Measurements from ENCODE around the gene SRRM2.

Gene SRRM2

GRCh38 chr16:2752035-2752849 is at the start of gene SRRM2:
Gene SRRM2 (plus strand): TSS chr16:2752638. CDS start chr16:2756365, 3,727 bp downstream.
- peak; percentile 89 to 91 for ATAC-seq

DNA sequence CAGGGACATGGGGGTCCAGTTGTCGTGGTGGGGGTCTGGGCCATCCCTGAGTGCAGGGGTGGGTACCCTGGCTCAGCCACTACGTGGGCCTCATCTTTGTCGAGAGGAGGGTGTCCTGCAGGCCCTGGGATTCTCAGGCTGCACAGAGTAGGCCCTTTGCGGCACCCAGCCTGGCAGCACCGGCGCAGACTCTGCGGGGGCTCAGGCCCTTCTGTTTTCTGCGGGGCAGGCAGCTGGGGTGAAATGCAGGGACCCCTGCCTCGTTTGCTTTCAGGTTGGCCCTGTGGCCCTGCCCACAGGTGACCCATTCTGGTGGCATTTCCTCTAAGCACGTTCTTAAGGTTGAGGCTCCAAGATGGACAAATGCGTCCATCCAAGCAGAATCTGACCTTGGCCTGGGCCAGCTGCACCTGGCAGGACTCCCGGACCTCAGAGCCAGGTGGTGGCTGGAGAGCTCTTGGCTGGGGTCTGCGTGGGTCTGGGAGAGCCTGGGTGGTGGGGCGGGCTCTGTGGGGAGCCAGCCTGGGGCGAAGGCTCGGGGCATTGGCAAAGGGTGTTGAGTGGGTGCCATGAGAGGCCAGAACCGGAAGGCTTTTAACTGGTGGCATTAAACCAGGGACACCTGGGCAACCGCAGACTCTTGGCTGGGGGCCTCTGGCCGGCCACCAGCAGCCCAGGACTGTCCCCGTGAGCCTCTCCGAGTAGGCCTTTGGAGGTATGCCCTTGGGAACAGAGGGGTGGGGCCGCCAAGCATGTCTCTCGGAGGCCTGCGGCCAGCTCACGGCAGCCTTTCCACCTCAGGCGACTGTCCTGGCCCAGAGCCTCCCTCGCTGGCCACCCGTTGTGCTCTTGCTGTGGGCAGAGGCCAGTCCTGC is 49.3 kb upstream of the SRRM2 start:
- no peak for ATAC-seq

- ATAC-seq = no peak
Observed at GRCh38 chr16:2704166-2704982, 48.1 kb upstream of the SRRM2 start.

GRCh38 chr16:2704983-2705275 is 47.5 kb upstream of the SRRM2 start:
- no peak for ATAC-seq

DNA sequence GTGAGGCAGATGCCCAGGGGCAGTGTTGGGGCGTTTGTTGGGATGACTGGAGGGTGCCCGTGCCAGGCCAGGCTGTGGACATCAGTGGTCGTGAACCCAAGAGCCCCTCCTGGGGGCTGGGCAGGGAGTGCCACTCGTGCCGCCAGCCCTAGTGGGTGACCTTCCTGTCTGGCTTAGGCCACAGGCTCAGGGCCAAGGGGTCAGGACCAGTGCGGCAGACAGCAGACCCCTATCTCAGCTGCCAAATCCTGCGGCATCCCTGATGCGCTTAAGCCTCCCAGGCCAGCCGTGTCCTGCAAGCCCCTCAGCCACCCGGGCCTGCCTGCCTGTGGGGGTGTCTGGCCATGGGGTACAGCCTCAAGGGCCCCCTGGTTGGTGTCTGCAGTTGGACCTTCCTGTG is 47.1 kb upstream of the SRRM2 start:
- ATAC-seq = no peak

GRCh38 chr16:2706085-2706484 is 46.4 kb upstream of the SRRM2 start:
- no peak for ATAC-seq

- no peak for ATAC-seq
Observed at GRCh38 chr16:2706611-2707311, 45.7 kb upstream of the SRRM2 start.

DNA sequence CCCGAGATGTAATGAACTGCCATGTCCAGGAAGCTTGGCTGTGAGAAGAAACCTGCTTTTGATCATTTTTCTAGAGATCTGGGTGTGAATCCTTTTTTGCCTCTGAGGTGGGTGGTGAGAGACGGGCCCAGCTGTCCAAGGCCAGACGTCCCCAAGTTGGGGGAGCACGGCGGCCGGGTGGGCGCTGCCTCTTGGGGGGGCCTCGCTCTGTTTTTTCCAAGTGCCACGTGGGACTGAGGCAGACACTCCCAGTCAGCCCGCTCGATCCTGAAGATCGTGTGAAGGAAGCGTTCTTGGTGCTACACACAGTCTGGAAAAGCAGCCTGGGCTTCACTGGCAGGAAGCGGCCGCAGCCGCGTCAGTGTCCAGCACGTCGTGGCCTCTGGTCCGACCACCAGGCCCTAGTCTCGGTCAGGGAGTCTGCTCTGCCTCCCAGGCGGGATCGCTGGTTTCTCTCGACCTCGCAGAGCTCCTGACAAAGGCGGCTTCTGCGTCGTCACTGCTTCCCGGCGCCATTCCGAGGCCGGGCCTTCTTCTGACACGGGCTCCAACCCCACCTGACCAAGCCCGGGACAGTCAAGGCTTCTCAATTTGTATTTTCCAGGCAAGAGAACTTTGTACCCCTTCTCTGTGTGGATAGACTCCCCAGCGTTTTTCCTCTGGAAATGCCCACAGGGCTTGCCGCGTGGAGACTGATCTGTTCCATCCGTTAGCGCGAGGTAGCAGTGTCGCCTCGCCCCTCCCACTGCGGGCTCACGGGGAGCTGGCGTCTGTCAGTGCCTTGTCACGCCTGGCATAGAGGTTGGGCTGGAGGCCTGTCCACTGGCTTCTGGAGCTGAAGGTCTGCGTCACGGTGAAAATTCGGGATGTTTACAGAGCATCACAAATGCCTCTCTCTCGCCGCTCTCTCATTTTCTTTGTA is 44.8 kb upstream of the SRRM2 start:
- no peak for ATAC-seq

GRCh38 chr16:2708290-2708639 is 44.2 kb upstream of the SRRM2 start:
- ATAC-seq = no peak

- ATAC-seq = no peak
Observed at GRCh38 chr16:2708955-2709587, 43.4 kb upstream of the SRRM2 start.

- ATAC-seq = no peak
Observed at GRCh38 chr16:2709588-2709984, 42.9 kb upstream of the SRRM2 start.

DNA sequence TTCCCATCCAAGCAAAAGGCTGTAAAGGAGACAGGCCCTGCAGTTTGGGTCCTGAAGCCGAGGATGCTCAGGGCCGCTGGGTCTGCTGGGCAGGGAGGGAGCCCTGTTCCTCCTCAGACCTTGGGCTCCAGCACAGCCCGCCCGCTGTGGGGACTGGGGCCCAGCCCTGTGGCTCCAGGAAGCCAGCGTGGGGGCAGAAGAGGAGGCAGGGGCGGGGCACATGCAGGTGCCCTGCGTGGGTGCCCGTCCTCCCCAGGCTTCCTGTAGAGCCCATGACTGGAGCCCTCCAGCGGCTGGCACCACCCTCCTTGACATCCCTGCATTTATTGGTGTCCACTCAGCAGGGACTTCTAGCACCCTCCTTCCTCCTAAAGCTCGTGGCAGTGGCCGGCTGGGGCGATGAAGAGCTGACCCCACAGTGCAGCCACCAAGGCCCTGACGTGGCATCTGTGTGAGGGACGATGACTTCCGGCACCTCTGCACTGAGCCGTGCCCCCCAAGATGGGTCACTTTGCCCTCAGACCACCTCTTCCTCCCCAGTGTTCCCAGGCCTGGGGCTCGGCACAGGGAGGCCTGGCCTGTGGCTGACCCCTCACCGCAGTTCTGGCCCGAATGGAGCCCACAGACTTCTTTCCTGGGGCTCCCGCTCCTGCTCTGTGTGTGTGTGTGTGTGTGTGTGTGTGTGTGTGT is 42.3 kb upstream of the SRRM2 start:
- ATAC-seq = no peak

- ATAC-seq = no peak
Observed at GRCh38 chr16:2710711-2711231, 41.7 kb upstream of the SRRM2 start.

DNA sequence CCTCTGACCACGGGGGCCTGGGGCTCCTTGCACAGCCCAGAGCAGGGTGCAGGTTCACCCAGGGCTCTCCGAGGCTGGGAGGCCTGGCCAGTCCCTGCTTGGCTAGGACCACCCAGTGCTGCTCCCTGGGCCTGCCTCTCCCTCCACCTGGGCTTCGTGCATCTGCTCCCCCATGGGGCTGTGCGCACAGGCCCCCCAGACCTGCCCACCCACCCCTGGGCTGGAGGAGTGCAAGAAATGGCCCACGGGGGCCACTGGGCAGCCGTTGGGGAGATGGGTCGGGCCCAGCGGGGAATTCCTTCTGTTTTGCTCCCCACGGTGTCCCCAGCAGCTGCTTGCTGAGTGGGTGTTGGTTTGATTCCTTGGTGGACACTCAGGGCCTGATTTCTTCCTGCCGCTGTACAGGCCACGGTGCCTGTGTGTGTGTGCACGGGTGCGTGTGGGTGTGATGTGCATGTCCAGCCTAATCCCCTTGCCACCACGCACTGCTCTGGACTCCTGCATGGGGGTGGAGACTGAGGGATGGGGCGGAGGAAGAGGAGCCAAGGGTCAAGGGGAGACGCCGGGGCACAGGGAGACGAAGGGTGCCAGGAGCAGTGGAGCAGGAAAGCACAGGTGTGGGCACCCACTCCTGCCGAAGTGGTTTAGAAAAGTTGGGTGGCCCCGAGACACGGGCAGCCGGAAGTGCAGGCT is 40.9 kb upstream of the SRRM2 start:
- no peak for ATAC-seq

- ATAC-seq = no peak
Observed at GRCh38 chr16:2712063-2712441, 40.4 kb upstream of the SRRM2 start.

GRCh38 chr16:2712546-2712945 is 39.9 kb upstream of the SRRM2 start:
- ATAC-seq = no peak

DNA sequence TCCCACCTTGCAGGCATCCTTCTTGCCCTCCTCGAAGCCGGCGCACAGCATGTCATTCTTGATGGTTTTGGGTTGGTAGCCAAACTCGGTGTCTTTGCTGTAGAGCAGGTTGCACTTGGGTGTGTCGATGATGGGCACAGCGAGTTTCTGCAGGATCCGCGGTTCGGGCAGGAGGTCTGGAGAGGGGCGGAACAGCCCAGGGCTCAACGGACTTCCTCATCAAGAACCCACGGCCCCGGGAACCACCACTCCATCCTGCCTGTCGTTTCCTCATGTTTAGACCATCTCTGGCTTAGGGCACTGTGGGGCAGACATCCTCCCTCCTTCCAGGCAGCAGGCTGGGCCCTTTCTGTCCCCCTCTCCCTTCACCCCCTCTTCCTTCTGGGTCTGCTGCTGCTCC is 38.9 kb upstream of the SRRM2 start:
- ATAC-seq = no peak

DNA sequence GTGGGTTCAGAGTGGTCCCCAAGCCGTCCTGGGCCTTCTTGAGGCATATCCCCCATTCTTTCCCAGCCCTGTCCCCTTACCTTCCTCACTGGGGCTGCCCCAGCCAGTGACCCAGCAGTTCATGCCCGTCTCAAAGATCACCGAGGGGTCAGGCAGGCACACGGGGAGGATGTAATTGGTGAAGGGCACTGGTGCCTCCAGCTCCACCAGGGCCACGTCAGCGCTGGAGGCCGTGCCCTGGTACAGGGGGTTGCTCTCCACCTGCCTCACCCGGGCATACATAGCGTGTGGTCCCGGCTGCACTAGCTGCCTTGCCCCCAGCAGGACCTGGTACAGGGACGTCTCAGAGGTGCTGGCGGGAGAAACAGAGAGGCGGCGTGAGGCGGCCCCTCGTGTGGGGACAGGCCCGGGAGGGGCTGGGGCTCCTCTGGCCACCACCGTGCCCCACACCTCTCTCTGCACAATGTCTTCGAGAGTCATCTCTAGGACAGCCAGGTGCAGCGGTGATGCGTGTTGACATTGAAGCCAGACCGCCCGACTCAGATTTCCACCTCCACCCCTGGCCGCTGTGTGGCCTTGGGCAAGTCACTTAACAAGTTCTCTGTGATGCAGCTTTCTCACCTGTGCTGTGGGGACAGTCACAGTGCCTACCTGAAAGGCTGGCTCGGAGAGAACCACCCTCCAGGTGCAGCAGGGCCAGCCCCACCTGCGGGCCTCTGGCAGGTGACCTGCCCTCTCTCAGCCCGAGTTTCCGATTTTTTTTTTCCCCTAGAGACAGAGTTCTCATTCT is 38.3 kb upstream of the SRRM2 start:
- ATAC-seq = no peak

DNA sequence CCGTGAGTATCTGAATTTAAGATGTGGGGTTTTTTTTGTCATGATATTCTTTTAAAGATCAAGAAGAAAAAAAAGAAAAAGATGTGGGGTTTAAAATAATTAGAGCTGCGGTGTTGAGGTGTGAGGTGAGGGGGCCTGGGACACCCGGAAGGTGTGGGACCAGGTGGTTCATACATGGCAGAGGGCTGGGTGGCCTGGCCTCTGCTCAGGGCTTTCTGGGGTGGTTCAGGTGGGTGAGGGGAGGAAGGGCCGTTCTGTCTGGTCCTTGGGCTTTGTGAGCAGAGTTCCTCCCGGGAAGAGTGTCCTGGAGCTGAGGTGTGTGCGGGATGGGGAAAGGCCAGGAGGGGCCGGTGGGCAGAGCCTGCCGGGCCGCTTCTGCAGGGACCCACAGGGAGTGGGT is 37.4 kb upstream of the SRRM2 start:
- ATAC-seq = no peak
